HepG2 (cell line): ENCODE data around the gene GZMA. TPM values are rescaled to one million over a fixed set of nuclear protein-coding genes. Genes with fewer than 3 reads are reported as not detected.

Experiments
- ATAC-seq: fragments of 200-7000 bp; cut with Tn5 transposase; 3 replicates; pipeline ENCODE4 v1.9.1; 2020; ENCODE audit warnings: mild to moderate bottlenecking, moderate library complexity
- BruUV-seq: library from RNA; stranded (reverse); fragments of 400-500 nt; replicated peaks from 2 replicates; lab custom pipeline; 2021; lab: Mats Ljungman, UMichigan
- CTCF ChIA-PET: fragments of 300-600 bp; formaldehyde crosslinking; extraction: SDS; loops from one replicate; lab custom pipeline; 2021; ENCODE audit warnings: low total read pairs, inconsistent platforms, low intra/inter-chr PET ratio; lab: Yijun Ruan, JAX
- POLR2A ChIA-PET: fragments of 350-600 bp; sonication (Branson Sonifier 250); formaldehyde crosslinking; loops from one replicate; lab custom pipeline; 2020; ENCODE audit warnings: antibody characterized with exemption, inconsistent platforms; lab: Yijun Ruan, JAX
- DNase-seq: peaks from one replicate; pipeline ENCODE4 v3.0.0-alpha.2; 2015; ENCODE audit warnings: low spot score
- FAIRE-seq: peaks from 3 replicates; lab custom pipeline; 2011; peaks lifted over from hg19 to GRCh38; lab: Jason Lieb, UNC
- H2AFZ ChIP-seq: one replicate; pipeline ENCODE4 v1.6.1; 2011; ENCODE audit warnings: low read length, inconsistent platforms
- H3K27ac ChIP-seq: fragments of 300-600 bp; 3 replicates; pipeline ENCODE4 v1.8.0; 2011; ENCODE audit warnings: mixed run types, mild to moderate bottlenecking, mixed read lengths, low read length, inconsistent platforms; ENCODE audit not compliant: insufficient read depth; ENCODE audit errors: extremely low read length
- H3K27me3 ChIP-seq, 2 experiments: fragments of 200-600 bp in 1 of 2; 2 replicates in 1 of 2; 3 replicates in 1 of 2; pipeline versions ENCODE4 v1.6.0 to v1.8.0; 2011; ENCODE audit warnings: low read length in 2 of 2, mild to moderate bottlenecking in 2 of 2, moderate library complexity in 2 of 2, inconsistent platforms in 1 of 2; ENCODE audit not compliant: insufficient read depth in 2 of 2, control insufficient read depth in 1 of 2
- H3K36me3 ChIP-seq, 2 experiments: fragments of 200-600 bp in 1 of 2; replicated peaks in 1 of 2; 2 replicates in 1 of 2; 3 replicates in 1 of 2; pipeline versions ENCODE4 v1.5.1 to v1.8.0; 2011; ENCODE audit warnings: low read length in 2 of 2, inconsistent platforms in 1 of 2; ENCODE audit not compliant: insufficient read depth in 2 of 2, control insufficient read depth in 1 of 2
- H3K4me1 ChIP-seq: 2 replicates; pipeline ENCODE4 v1.5.1; 2012; ENCODE audit warnings: low read length, inconsistent platforms; ENCODE audit not compliant: insufficient read depth
- H3K4me2 ChIP-seq: 2 replicates; pipeline ENCODE4 v1.6.0; 2011; ENCODE audit warnings: low read depth, low read length, inconsistent platforms
- H3K4me3 ChIP-seq, 3 experiments: fragments of 200-600 bp in 1 of 3; sonication (generic), shearing (Covaris generic) in 1 of 3; replicated peaks in 1 of 3; 2 replicates each; pipeline ENCODE4 v1.5.1; 2011 to 2016; ENCODE audit warnings: low read length in 3 of 3, inconsistent platforms in 2 of 3, low read depth in 2 of 3, mild to moderate bottlenecking in 2 of 3, control low read depth in 1 of 3, mixed read lengths in 1 of 3; ENCODE audit not compliant: insufficient read depth in 1 of 3
- H3K79me2 ChIP-seq: one replicate; pipeline ENCODE4 v1.6.1; 2011; ENCODE audit warnings: low read length, inconsistent platforms; ENCODE audit not compliant: insufficient read depth
- H3K9ac ChIP-seq: 2 replicates; pipeline ENCODE4 v1.6.0; 2011; ENCODE audit warnings: mild to moderate bottlenecking, low read depth, low read length, inconsistent platforms; ENCODE audit not compliant: insufficient read depth
- H3K9me3 ChIP-seq: 2 replicates; pipeline ENCODE4 v1.5.1; 2012; ENCODE audit warnings: mild to moderate bottlenecking, low read length
- H4K20me1 ChIP-seq: 2 replicates; pipeline ENCODE4 v1.6.0; 2011; ENCODE audit warnings: inconsistent platforms, mild to moderate bottlenecking, low read length, moderate library complexity; ENCODE audit not compliant: insufficient read depth
- CENPT ChIP-seq: sonication (generic); formaldehyde crosslinking; IDR thresholded peaks from 2 replicates; pipeline ENCODE4 v1.8.0; 2022; ENCODE audit warnings: low read depth, mild to moderate bottlenecking, moderate library complexity, missing genetic modification reagents
- CHD2 ChIP-seq: IDR thresholded peaks from 2 replicates; pipeline ENCODE4 v1.6.1; 2011; ENCODE audit warnings: low read depth, low read length, improper control_type of control experiment
- IRF1 ChIP-seq: sonication (generic); formaldehyde crosslinking; IDR thresholded peaks from 2 replicates; pipeline ENCODE4 v1.4.0; 2020; ENCODE audit warnings: low read depth, mild to moderate bottlenecking, missing genetic modification reagents
- KDM6A ChIP-seq: IDR thresholded peaks from 2 replicates; pipeline ENCODE4 v1.6.1; 2016; ENCODE audit warnings: low read depth
- MTA3 ChIP-seq: sonication (generic); formaldehyde crosslinking; IDR thresholded peaks from 2 replicates; pipeline ENCODE4 v1.4.0; 2020; ENCODE audit warnings: missing genetic modification reagents
- NFAT5 ChIP-seq: sonication (generic); formaldehyde crosslinking; IDR thresholded peaks from 2 replicates; pipeline ENCODE4 v1.4.0; 2020; ENCODE audit warnings: missing genetic modification reagents
- SNAPC2 ChIP-seq: sonication (generic); formaldehyde crosslinking; IDR thresholded peaks from 2 replicates; pipeline ENCODE4 v1.8.1; 2022; ENCODE audit warnings: mild to moderate bottlenecking, missing genetic modification reagents
- TRIM22 ChIP-seq: fragments of 450-650 bp; IDR thresholded peaks from 2 replicates; pipeline ENCODE4 v1.6.1; 2017
- WIZ ChIP-seq: sonication (generic); formaldehyde crosslinking; IDR thresholded peaks from 2 replicates; pipeline ENCODE4 v1.5.1; 2020; ENCODE audit warnings: mild to moderate bottlenecking, missing genetic modification reagents
- XRCC5 ChIP-seq: fragments of 200-400 bp; formaldehyde crosslinking; optimal IDR thresholded peaks from 2 replicates; pipeline ENCODE3; 2017; ENCODE audit warnings: mild to moderate bottlenecking, low read length
- ZC3H13 ChIP-seq: sonication (generic); formaldehyde crosslinking; IDR thresholded peaks from 2 replicates; pipeline ENCODE4 v1.8.1; 2023; ENCODE audit warnings: mild to moderate bottlenecking, missing genetic modification reagents, moderate library complexity
- ZNF251 ChIP-seq: sonication (generic); formaldehyde crosslinking; IDR thresholded peaks from 2 replicates; pipeline ENCODE4 v1.9.0; 2021; ENCODE audit warnings: mild to moderate bottlenecking, missing genetic modification reagents
- ZNF652 ChIP-seq: IDR thresholded peaks from 2 replicates; pipeline ENCODE4 v1.6.1; 2016; ENCODE audit warnings: low read depth, borderline replicate concordance
- ZNF780A ChIP-seq: sonication (generic); formaldehyde crosslinking; IDR thresholded peaks from 2 replicates; pipeline ENCODE4 v1.8.0; 2022; ENCODE audit warnings: mild to moderate bottlenecking, missing genetic modification reagents, moderate library complexity
- WGBS: methylation state at CpG from one replicate; pipeline ENCODE4 v1.1.6; 2017; ENCODE audit warnings: low lambda C conversion rate; 5-methylcytosine and 5-hydroxymethylcytosine counted together
- in situ Hi-C: cut with HindIII; loops from 2 replicates; pipeline ENCODE4 v1.10.0; 2017; ENCODE audit warnings: low pct_unique_long_range_greater_than_20kb; ENCODE audit not compliant: extremely low pct_ligation_motif_present
- intact Hi-C: fragments of 100-400 bp; cut with micrococcal nuclease; formaldehyde crosslinking; loops from one replicate; pipeline ENCODE4 v1.10.0; 2022; ENCODE audit not compliant: unreplicated experiment
- polyA plus RNA-seq, 8 experiments: library from polyadenylated mRNA; depleted of rRNA in 3 of 8; stranded (reverse) in 7 of 8; unstranded in 1 of 8; fragments of >200 nt; fragmentation: Illumina TruSeq in 4 of 8; extraction: Trizol in 4 of 8; gene quantifications; 2 replicates each; pipeline versions ENCODE4 v1.2.1 to v1.2.3, GENCODE V29; 2011 to 2016; ENCODE audit warnings: low read depth in 4 of 8, missing spikeins in 1 of 8, mixed read lengths in 1 of 8; ENCODE audit not compliant: insufficient read depth in 1 of 8
- total RNA-seq, 5 experiments: library from RNA; depleted of rRNA; stranded (reverse); fragments of >200 nt; fragmentation: Illumina TruSeq; extraction: Trizol; gene quantifications; 2 replicates each; pipeline ENCODE4 v1.2.3, GENCODE V29; 2016; ENCODE audit warnings: low read depth in 1 of 5
- TF ChIP-seq, protein P1 (sequence below): sonication (generic); formaldehyde crosslinking; IDR thresholded peaks from 2 replicates; pipeline ENCODE4 v1.8.0; 2022; ENCODE audit warnings: mild to moderate bottlenecking, missing genetic modification reagents, moderate library complexity

The GZMA gene
- total and polyA plus RNA-seq, 2 of the 13 experiments (the other 11 are each of a cell fraction or from before 2014, with no cell fraction given), result not detected

DNA sequence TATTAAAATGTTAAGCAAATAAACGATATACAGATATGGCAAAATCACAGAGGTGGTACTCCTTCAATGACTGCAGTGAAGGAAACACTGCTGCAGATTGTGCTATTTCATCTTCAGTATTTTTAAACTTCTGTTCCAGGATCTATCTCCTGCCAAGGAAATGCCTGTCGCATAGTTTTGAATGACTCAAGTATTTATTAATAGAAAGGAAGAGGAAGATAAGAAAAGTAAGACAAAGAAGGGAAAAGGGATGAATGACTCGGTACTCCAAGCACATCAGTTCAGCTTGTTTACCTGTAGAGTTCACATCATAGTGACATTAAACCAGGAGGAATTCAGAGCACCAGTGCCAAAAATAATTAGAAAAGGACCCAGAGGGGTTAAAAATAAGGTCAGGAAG is 52.4 kb downstream of the GZMA start:
- TF ChIP-seq WIZ (CRISPR knock-in tag) (no peak), ZNF780A (CRISPR knock-in tag) (no peak), ZC3H13 (CRISPR knock-in tag) (no peak), MTA3 (CRISPR knock-in tag) (no peak), ZNF652 (no peak), XRCC5 (no peak), CHD2 (no peak), SNAPC2 (CRISPR knock-in tag) (no peak), NFAT5 (CRISPR knock-in tag) (no peak), KDM6A (CRISPR knock-in tag) (no peak), ZNF251 (CRISPR knock-in tag) (no peak), TRIM22 (no peak), IRF1 (CRISPR knock-in tag) (no peak), CENPT (CRISPR knock-in tag) (no peak)
- TF ChIP-seq, protein P1, sequence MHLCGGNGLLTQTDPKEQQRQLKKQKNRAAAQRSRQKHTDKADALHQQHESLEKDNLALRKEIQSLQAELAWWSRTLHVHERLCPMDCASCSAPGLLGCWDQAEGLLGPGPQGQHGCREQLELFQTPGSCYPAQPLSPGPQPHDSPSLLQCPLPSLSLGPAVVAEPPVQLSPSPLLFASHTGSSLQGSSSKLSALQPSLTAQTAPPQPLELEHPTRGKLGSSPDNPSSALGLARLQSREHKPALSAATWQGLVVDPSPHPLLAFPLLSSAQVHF (CRISPR knock-in tag), result no peak
- FAIRE-seq (no peak), ATAC-seq (no peak), DNase-seq (no peak)
- Histone ChIP-seq H3K9me3 (no peaks in the 10 kb centered on the region), H3K9ac (no peak overlapping the region), H2AFZ (no peak overlapping the region), H3K4me3 (no peak overlapping the region), H3K79me2 (no peaks in the 10 kb centered on the region), H3K27me3 (peaks cover 0 to 35% of the 10 kb centered on the region in 2 experiments; a peak in 3 of 5 replicates), H3K4me2 (no peak overlapping the region), H3K36me3 (no peaks in the 10 kb centered on the region), H4K20me1 (no peaks in the 10 kb centered on the region), H3K4me1 (no peaks in the 10 kb centered on the region), H3K27ac (no peak overlapping the region)
- in situ Hi-C loops, result loop anchor here (5.0 to 25.0 kb wide), 2 partner anchors 248 to 643 kb away; partner anchors contain the start of gene SNX18
- 1% methylated on average over 3 of the region's 3 CpGs for WGBS
- intact Hi-C loops, result no loop called here
- ChIA-PET POLR2A (no interaction called here), CTCF (no interaction called here)
- BruUV-seq, result no TSS peak
